Suprapubic skin (tissue), 4 donors: Measurements from ENCODE around the gene HES2. TPM values are rescaled to one million over a fixed set of nuclear protein-coding genes. Genes with fewer than 3 reads are reported as not detected.

ENCODE experiments used
- DNase-seq, 2 donors: peaks; one replicate each; pipeline ENCODE4 v3.0.0-alpha.2; 2019; ENCODE audit warnings: low spot score in 2 of 2
- H3K27ac ChIP-seq: fragments of 200-600 bp; sonication (generic); one replicate; pipeline ENCODE4 v1.5.1; 2019
- H3K27me3 ChIP-seq: fragments of 200-600 bp; sonication (generic); one replicate; pipeline ENCODE4 v1.5.1; 2019
- H3K36me3 ChIP-seq: fragments of 200-600 bp; sonication (generic); one replicate; pipeline ENCODE4 v1.5.1; 2019
- H3K4me1 ChIP-seq: fragments of 200-600 bp; sonication (generic); one replicate; pipeline ENCODE4 v1.5.1; 2019
- H3K4me3 ChIP-seq: fragments of 200-600 bp; sonication (generic); one replicate; pipeline ENCODE4 v1.5.1; 2019; ENCODE audit warnings: mild to moderate bottlenecking
- H3K9me3 ChIP-seq: fragments of 200-600 bp; sonication (generic); one replicate; pipeline ENCODE4 v1.5.1; 2019
- EP300 ChIP-seq: sonication (generic); formaldehyde crosslinking; IDR thresholded peaks from one replicate; pipeline ENCODE4 v1.6.1; 2017; ENCODE audit warnings: antibody characterized with exemption
- POLR2A ChIP-seq, 2 donors: fragments of 450-650 bp; IDR thresholded peaks; one replicate each; pipeline ENCODE4 v1.6.1; 2017; ENCODE audit warnings: antibody characterized with exemption in 2 of 2, mild to moderate bottlenecking in 2 of 2, moderate library complexity in 2 of 2
- POLR2AphosphoS5 ChIP-seq, 3 donors: sonication (generic); formaldehyde crosslinking; IDR thresholded peaks; one replicate each; pipeline ENCODE4 v1.6.1; 2017; ENCODE audit warnings: antibody characterized with exemption in 3 of 3
- WGBS: methylation state at CpG from one replicate; pipeline ENCODE4 v1.1.5; 2018; 5-methylcytosine and 5-hydroxymethylcytosine counted together
- total RNA-seq, 4 donors: library from RNA; depleted of rRNA; stranded (reverse); fragments of >200 nt; gene quantifications; one replicate each; pipeline ENCODE4 v1.1.0, GENCODE V29; 2016
- TF ChIP-seq, protein P1 (sequence below), 2 donors: fragments of 200-600 bp in 1 of 2; fragments of 450-650 bp in 1 of 2; sonication (generic) in 1 of 2; IDR thresholded peaks; one replicate each; pipeline ENCODE4 v1.5.1; 2016 to 2019; ENCODE audit warnings: antibody characterized with exemption in 2 of 2, mild to moderate bottlenecking in 1 of 2, moderate library complexity in 1 of 2

Gene HES2
- total RNA-seq, 4 donors from 2014 or later = 18.2 to 36.4 (median 24.9) TPM

DNA sequence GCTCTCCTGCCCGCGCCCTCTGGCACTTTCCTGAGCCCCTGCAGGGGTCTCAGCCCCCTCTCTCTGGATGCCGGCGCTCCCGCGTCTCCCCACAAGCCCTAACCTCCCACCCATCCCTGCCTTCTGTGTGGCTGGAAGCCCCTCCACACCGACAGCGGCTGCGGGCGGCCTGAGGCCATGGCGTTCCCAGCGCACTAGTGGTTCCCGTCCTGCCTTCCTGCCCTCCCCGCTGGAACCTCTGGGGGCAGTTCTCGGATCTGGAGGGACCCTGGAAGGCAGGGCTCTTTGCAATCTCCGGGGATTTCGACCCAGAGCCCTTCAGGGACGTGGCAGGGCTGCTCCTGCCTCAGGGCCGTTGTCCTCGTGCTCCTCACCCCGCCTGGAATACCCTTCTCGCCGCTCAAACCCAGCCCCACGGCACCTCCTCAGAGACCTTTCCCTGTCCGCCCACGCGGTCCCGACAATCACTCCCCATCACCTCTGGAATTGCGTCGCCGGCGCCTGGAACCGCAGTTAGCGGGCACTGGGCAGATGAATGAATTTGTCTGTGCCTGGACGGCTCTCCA lies 4.4 kb upstream of the HES2 start:
- Histone ChIP-seq H3K4me3 (peak overlapping the region; percentile 48), H3K9me3 (no peaks in the 10 kb centered on the region), H3K36me3 (no peaks in the 10 kb centered on the region), H3K27me3 (peaks cover 98% of the 10 kb centered on the region), H3K4me1 (peaks cover 87% of the 10 kb centered on the region), H3K27ac (no peak overlapping the region)
- 8% methylated on average over 32 of the region's 35 CpGs for WGBS
- no peak for TF ChIP-seq POLR2A (IDR thresholded peaks at IDR 0.05)
- TF ChIP-seq EP300 = no peak
- no peak for TF ChIP-seq POLR2AphosphoS5 (IDR thresholded peaks at IDR 0.05)
- TF ChIP-seq, protein P1, sequence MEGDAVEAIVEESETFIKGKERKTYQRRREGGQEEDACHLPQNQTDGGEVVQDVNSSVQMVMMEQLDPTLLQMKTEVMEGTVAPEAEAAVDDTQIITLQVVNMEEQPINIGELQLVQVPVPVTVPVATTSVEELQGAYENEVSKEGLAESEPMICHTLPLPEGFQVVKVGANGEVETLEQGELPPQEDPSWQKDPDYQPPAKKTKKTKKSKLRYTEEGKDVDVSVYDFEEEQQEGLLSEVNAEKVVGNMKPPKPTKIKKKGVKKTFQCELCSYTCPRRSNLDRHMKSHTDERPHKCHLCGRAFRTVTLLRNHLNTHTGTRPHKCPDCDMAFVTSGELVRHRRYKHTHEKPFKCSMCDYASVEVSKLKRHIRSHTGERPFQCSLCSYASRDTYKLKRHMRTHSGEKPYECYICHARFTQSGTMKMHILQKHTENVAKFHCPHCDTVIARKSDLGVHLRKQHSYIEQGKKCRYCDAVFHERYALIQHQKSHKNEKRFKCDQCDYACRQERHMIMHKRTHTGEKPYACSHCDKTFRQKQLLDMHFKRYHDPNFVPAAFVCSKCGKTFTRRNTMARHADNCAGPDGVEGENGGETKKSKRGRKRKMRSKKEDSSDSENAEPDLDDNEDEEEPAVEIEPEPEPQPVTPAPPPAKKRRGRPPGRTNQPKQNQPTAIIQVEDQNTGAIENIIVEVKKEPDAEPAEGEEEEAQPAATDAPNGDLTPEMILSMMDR (IDR thresholded peaks at IDR 0.05) = no peak
- peak in 1 of 2 donors; percentile 56 for DNase-seq

DNA sequence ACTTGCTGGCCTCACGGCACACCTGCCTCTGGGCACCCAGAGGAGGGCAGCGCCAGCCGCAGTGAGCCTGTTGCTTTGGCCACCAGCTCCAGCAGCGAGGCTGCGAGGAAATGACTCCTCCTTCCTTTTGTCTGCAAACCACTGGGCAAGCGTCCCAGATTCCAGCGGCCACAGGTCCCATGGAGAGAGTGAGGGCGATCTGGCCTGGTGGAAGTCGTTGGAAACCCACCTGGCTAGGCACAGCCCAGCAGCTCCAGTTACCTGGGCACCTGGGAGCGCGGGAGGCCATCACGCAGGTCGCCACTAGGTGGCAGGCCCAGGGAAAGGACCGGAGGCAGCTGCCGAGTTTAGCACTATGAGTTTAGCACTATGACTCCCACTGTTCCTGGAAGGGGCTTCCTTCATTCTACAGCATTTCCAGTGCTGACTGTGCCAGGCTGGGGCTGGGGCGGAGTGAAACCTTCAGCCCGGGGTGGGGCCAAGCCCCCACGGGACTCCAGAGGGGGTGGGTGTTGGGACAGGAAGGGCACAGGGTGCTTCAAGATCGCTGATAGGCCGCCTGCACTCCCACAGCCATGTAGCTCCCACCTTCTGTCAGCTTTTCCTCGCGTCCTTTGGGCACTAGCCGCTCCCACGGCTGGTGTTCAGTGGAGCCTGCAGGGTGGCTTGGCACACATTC lies 3.7 kb upstream of the HES2 start:
- TF ChIP-seq EP300 (no peak), POLR2AphosphoS5 (IDR thresholded peaks at IDR 0.05) (no peak)
- TF ChIP-seq, protein P1 (IDR thresholded peaks at IDR 0.05) = peak; percentile 11 to 79
- Histone ChIP-seq H3K4me1 (peaks cover 88% of the 10 kb centered on the region), H3K9me3 (no peaks in the 10 kb centered on the region), H3K4me3 (peak overlapping the region; percentile 48), H3K27ac (no peak overlapping the region), H3K27me3 (peaks cover 98% of the 10 kb centered on the region), H3K36me3 (no peaks in the 10 kb centered on the region)
- WGBS = 8% methylated on average over 16 of the region's 24 CpGs
- DNase-seq = peak in 1 of 2 donors; percentile 70

DNA sequence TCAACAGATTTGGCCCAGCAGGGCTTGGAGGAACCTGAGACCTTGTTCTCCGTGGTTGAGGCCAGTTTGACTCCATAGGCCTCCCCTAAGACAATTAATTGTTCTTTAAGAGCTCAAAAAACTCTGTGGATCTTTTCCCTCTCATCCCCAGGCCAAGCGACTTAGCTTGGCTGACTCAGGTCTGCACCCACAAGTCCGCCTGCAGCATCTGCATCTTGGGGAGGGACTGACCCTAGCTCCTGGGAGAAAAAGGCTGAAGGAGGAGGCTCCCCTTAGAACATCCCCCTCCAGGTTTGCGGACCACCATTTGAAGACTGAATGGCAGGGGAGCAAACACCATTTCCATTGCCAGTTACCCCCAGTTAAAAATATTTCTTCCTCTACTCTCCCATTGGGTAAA lies 1.5 kb upstream of the HES2 start:
- peaks cover 97% of the 10 kb centered on the region for H3K27me3 ChIP-seq
- 47% methylated on average over 4 of the region's 4 CpGs for WGBS
- H3K4me3 ChIP-seq = no peak overlapping the region
- H3K9me3 ChIP-seq = no peaks in the 10 kb centered on the region
- peaks cover 70% of the 10 kb centered on the region for H3K4me1 ChIP-seq
- H3K36me3 ChIP-seq = no peaks in the 10 kb centered on the region
- H3K27ac ChIP-seq = no peak overlapping the region
- TF ChIP-seq POLR2A (IDR thresholded peaks at IDR 0.05) (no peak), POLR2AphosphoS5 (IDR thresholded peaks at IDR 0.05) (no peak), EP300 (no peak)
- TF ChIP-seq, protein P1 (IDR thresholded peaks at IDR 0.05) = no peak
- DNase-seq = no peak

DNA sequence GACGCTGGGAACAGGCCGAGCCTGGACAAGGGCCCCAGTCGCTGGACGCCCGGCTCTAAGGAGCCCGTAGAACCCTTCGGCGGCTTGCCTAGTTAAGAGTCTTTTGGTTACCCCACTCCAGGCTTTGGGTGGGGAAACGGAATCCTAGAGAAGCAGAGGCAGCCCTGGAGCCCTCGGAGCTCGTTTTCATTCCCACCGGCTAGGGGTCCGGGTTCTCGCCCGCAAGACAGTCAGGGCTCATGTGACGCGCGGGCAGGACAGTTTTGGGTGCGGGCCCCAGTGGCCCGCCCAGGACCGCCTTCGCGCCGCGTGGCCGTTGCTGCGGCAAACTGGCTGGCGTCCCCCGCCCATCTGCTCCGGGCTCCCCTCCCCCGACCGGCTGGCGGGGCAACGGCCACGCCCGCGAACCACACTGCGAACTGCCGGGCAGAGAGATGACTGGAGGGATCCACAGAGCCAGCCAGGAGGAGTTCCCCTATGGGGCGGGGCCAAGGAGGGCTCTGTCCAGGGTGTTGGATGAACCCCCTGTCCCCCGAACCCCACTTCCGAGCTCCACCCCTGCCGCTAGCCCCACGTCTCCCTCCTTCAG lies 829 bp upstream of the HES2 start:
- WGBS = 6% methylated on average over 18 of the region's 44 CpGs
- Histone ChIP-seq H3K4me3 (peak overlapping the region; percentile 58), H3K9me3 (no peaks in the 10 kb centered on the region), H3K36me3 (no peaks in the 10 kb centered on the region), H3K27me3 (peaks cover 96% of the 10 kb centered on the region), H3K4me1 (peaks cover 69% of the 10 kb centered on the region), H3K27ac (peak overlapping the region; percentile 2)
- DNase-seq = no peak
- TF ChIP-seq, protein P1 (IDR thresholded peaks at IDR 0.05) = no peak
- TF ChIP-seq POLR2AphosphoS5 (IDR thresholded peaks at IDR 0.05) (no peak), EP300 (no peak)

DNA sequence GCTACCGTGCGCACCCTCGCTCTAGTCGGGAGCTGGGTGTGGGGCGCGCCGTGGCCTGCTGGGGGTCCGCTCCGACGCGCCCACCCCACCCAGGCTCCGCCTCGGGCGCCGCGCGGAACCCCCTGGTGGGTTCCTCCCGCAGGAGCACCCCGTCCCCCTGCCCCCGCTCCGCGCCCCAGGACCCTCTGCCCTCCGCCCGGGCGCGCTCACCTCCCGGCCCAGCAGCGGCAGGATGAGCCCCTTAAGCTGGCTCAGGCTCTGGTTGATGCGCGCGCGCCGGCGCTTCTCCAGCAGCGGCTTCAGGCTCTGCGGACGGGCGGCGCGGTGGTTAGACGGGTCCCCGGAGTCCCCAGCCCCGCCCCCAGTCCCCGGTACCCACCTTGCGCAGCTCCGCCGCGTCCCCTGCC lies 319 bp downstream of the HES2 start:
- H3K27me3 ChIP-seq = peaks cover 94% of the 10 kb centered on the region

More for the DNA sequence above, 319 bp downstream of the HES2 start:
- peaks cover 69% of the 10 kb centered on the region for H3K4me1 ChIP-seq
- no peak for DNase-seq
- H3K27ac ChIP-seq = peak overlapping the region; percentile 73
- peak overlapping the region; percentile 58 for H3K4me3 ChIP-seq
- no peaks in the 10 kb centered on the region for H3K9me3 ChIP-seq
- H3K36me3 ChIP-seq = no peaks in the 10 kb centered on the region
- TF ChIP-seq, protein P1 (IDR thresholded peaks at IDR 0.05) = no peak
- TF ChIP-seq POLR2A (IDR thresholded peaks at IDR 0.05) (no peak), EP300 (no peak), POLR2AphosphoS5 (IDR thresholded peaks at IDR 0.05) (no peak)
- 0% methylated on average over 3 of the region's 48 CpGs for WGBS
